Type B pancreatic cell (in vitro differentiated cells): ENCODE measurements around the gene EIF5A. TPM values are rescaled to one million over a fixed set of nuclear protein-coding genes. Genes with fewer than 3 reads are reported as not detected.
A peak's percentile ranks its signal among the peaks of the same experiment; 100 is the strongest.

Experiments used
- DNase-seq: peaks from one replicate; pipeline ENCODE4 v3.0.0; 2021; ENCODE audit warnings: mixed read lengths; ENCODE audit not compliant: unreplicated experiment; ENCODE audit errors: extremely low spot score
- H3K27ac Mint-ChIP-seq: 2 replicates; pipeline ENCODE4 v1.8.0; 2021; ENCODE audit warnings: mild to moderate bottlenecking, mixed read lengths
- H3K27me3 Mint-ChIP-seq: 2 replicates; pipeline ENCODE4 v1.8.0; 2021; ENCODE audit warnings: mixed read lengths
- H3K36me3 Mint-ChIP-seq: 2 replicates; pipeline ENCODE4 v1.8.0; 2021; ENCODE audit warnings: mixed read lengths
- H3K4me1 Mint-ChIP-seq: one replicate; pipeline ENCODE4 v1.8.0; 2021; ENCODE audit warnings: mixed read lengths; ENCODE audit not compliant: unreplicated experiment
- H3K4me3 Mint-ChIP-seq: 2 replicates; pipeline ENCODE4 v1.8.0; 2021; ENCODE audit warnings: mild to moderate bottlenecking, mixed read lengths
- H3K9me3 Mint-ChIP-seq: 2 replicates; pipeline ENCODE4 v1.8.0; 2021; ENCODE audit warnings: mixed read lengths
- total RNA-seq: library from RNA; stranded (reverse); gene quantifications from 2 replicates; pipeline ENCODE4 v1.2.1, GENCODE V29; 2021; ENCODE audit warnings: low replicate concordance
- TF ChIP-seq, protein P1 (sequence below): fragments of 200-600 bp; sonication (generic); conservative IDR thresholded peaks from 2 replicates; pipeline ENCODE4 v1.5.0; 2021; ENCODE audit warnings: antibody characterized with exemption, mild to moderate bottlenecking

Gene EIF5A
- total RNA-seq, 1 donor from 2014 or later, result 454 TPM

DNA sequence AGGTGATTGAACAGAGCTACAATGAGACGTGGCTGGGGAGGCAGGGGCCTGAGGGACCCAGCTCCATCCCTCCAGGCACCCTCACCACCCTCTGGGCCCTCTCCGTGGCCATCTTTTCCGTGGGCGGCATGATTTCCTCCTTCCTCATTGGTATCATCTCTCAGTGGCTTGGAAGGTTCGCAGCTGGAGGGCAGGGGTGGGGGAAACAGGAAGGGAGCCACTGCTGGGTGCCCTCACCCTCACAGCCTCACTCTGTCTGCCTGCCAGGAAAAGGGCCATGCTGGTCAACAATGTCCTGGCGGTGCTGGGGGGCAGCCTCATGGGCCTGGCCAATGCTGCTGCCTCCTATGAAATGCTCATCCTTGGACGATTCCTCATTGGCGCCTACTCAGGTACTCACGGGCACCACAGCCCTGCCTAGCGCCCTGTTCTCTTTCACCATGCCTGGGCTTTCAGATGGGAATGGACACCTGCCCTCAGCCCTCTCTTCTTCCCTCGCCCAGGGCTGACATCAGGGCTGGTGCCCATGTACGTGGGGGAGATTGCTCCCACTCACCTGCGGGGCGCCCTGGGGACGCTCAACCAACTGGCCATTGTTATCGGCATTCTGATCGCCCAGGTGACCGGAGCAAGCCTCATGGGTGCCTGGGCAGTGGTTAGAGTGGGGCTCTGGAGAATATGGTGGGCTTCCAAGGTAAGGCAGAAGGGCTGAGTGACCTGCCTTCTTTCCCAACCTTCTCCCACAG lies 23.8 kb upstream of the EIF5A start:
- Mint-ChIP-seq H3K27ac (no peak overlapping the region), H3K4me3 (peak overlapping the region; percentile 88), H3K27me3 (peaks cover 14% of the 10 kb centered on the region), H3K36me3 (no peaks in the 10 kb centered on the region), H3K9me3 (no peaks in the 10 kb centered on the region), H3K4me1 (peaks cover 15% of the 10 kb centered on the region)
- TF ChIP-seq, protein P1, sequence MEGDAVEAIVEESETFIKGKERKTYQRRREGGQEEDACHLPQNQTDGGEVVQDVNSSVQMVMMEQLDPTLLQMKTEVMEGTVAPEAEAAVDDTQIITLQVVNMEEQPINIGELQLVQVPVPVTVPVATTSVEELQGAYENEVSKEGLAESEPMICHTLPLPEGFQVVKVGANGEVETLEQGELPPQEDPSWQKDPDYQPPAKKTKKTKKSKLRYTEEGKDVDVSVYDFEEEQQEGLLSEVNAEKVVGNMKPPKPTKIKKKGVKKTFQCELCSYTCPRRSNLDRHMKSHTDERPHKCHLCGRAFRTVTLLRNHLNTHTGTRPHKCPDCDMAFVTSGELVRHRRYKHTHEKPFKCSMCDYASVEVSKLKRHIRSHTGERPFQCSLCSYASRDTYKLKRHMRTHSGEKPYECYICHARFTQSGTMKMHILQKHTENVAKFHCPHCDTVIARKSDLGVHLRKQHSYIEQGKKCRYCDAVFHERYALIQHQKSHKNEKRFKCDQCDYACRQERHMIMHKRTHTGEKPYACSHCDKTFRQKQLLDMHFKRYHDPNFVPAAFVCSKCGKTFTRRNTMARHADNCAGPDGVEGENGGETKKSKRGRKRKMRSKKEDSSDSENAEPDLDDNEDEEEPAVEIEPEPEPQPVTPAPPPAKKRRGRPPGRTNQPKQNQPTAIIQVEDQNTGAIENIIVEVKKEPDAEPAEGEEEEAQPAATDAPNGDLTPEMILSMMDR, result no peak
- no peak for DNase-seq

DNA sequence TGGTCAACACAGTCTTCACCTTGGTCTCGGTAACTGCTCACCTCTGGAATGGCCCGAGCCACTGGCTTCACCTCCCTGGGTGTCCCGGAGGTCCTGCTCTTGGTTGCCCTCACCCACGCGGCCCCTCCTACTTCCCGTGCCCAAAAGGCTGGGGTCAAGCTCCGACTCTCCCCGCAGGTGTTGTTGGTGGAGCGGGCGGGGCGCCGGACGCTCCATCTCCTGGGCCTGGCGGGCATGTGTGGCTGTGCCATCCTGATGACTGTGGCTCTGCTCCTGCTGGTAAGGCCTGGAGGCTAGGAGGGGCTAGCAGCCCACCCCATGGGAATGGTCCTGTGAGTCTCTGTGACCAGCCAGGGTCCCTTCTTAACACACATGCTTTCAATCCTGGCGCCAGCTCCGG lies 22.5 kb upstream of the EIF5A start:
- H3K36me3 Mint-ChIP-seq, result no peaks in the 10 kb centered on the region
- no peak overlapping the region for H3K27ac Mint-ChIP-seq
- no peak for DNase-seq
- H3K4me1 Mint-ChIP-seq, result peaks cover 14% of the 10 kb centered on the region
- no peaks in the 10 kb centered on the region for H3K9me3 Mint-ChIP-seq
- TF ChIP-seq, protein P1, result no peak
- H3K4me3 Mint-ChIP-seq, result no peak overlapping the region
- peaks cover 14% of the 10 kb centered on the region for H3K27me3 Mint-ChIP-seq

DNA sequence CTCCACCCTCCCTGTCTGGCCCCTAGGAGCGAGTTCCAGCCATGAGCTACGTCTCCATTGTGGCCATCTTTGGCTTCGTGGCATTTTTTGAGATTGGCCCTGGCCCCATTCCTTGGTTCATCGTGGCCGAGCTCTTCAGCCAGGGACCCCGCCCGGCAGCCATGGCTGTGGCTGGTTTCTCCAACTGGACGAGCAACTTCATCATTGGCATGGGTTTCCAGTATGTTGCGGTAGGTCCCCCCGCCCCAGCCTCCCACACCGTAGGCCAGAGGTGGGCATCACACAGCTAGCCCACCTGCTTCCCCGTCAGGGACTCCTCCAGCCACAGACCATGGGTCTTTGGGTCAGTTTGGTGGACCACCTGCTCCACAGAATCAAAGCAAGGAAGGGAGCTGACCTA lies 21.7 kb upstream of the EIF5A start:
- Mint-ChIP-seq H3K27ac (no peak overlapping the region), H3K9me3 (no peaks in the 10 kb centered on the region), H3K4me1 (peaks cover 6% of the 10 kb centered on the region), H3K36me3 (no peaks in the 10 kb centered on the region), H3K4me3 (no peak overlapping the region), H3K27me3 (peaks cover 17% of the 10 kb centered on the region)
- no peak for DNase-seq
- TF ChIP-seq, protein P1, result no peak

DNA sequence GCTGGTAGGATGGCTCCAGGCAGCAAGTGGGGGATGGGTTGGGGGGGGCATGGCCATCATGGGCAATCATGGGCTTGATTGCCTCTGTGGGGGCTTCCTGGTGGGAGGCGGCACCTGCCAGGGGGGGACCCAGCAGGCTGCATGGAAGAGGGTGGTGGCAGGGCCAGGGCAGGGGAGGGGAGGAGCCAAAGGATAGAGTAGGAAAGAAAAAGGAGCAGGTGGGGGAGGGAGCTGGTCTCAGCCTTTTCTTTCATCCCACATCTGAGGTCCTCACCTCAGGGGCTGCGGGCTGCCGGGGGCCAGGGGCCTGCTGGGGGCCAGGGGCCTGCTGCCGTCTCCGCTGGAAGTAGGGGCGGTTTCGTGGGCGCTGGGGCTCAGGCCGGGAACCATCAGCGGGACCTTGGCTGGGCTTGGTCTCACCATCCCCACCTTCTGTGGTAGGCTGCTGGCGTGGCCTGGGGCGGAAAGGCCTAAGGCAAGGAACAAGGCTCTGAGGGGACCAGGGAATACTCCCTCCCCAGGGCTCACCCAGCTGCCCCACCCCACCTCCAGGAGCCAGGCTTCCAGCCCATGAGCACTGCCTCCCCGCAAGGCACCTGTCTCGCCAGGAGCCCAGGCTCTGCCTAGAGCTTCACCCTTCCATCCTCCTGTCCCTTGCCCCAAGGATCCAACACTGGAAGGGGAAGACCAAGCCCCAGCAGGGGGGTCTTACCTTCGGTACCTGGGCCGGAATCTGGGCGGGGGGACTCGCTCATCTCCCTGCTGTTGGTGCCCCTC lies 18.0 kb upstream of the EIF5A start:
- Mint-ChIP-seq H3K36me3 (no peaks in the 10 kb centered on the region), H3K4me1 (peaks cover 14% of the 10 kb centered on the region), H3K9me3 (no peaks in the 10 kb centered on the region), H3K27me3 (peaks cover 32% of the 10 kb centered on the region), H3K27ac (no peak overlapping the region), H3K4me3 (no peak overlapping the region)
- DNase-seq, result no peak
- TF ChIP-seq, protein P1, result no peak

DNA sequence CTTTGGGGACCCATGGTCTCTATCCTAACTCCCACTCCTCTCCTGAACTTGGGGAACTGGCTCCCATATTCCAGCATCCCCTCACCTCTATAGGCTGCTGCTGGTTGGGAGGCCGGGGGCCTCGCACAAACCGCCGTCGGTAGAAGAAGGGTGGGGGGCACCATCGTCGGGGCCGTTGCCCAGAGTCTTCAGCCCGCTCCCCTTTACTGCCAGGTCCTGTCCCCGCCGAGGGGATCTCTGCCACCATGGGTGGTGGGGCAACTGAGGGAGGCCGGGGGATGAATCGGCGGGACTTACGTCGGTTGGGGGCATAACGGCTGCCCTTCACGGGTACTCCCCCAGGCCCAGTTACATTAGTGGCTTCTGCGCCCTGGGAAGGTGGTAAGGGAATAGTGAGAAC lies 17.3 kb upstream of the EIF5A start:
- Mint-ChIP-seq H3K36me3 (no peaks in the 10 kb centered on the region), H3K27ac (no peak overlapping the region), H3K9me3 (no peaks in the 10 kb centered on the region), H3K27me3 (peaks cover 36% of the 10 kb centered on the region), H3K4me1 (peaks cover 14% of the 10 kb centered on the region), H3K4me3 (no peak overlapping the region)
- TF ChIP-seq, protein P1, result no peak
- DNase-seq, result no peak
